BJ (cell line): ENCODE results near the gene NABP2. TPM values are rescaled to one million over a fixed set of nuclear protein-coding genes. Genes with fewer than 3 reads are reported as not detected.
"Not testable (repeated sequence)": the region's sequence is repeated elsewhere in the genome, so short reads cannot be mapped to it uniquely, and the experiment has no call there.

Experiments used
- CTCF ChIA-PET: fragments of 350-600 bp; formaldehyde crosslinking; extraction: SDS; loops from one replicate; lab custom pipeline; 2021; ENCODE audit warnings: antibody characterized with exemption, inconsistent platforms; lab: Yijun Ruan, JAX
- POLR2A ChIA-PET: fragments of 300-600 bp; sonication (Branson Sonifier 250); formaldehyde crosslinking; extraction: SDS; loops from one replicate; lab custom pipeline; 2021; ENCODE audit warnings: antibody characterized with exemption; lab: Charles Lee
- DNase-seq: peaks from one replicate; pipeline ENCODE4 v3.0.0-alpha.2; 2011; ENCODE audit warnings: low read depth
- H3K27me3 ChIP-seq: 2 replicates; pipeline ENCODE4 v1.6.0; 2011; ENCODE audit warnings: low read length; ENCODE audit not compliant: control insufficient read depth, insufficient read depth
- H3K36me3 ChIP-seq: 2 replicates; pipeline ENCODE4 v1.5.1; 2011; ENCODE audit warnings: low read length; ENCODE audit not compliant: control insufficient read depth, insufficient read depth
- H3K4me3 ChIP-seq: 2 replicates; pipeline ENCODE4 v1.5.1; 2011; ENCODE audit warnings: low read depth, mild to moderate bottlenecking, control low read depth, low read length
- polyA plus RNA-seq: library from polyadenylated mRNA; depleted of rRNA; stranded (reverse); fragments of >200 nt; gene quantifications from 2 replicates; pipeline ENCODE4 v1.2.3, GENCODE V29; 2011
- TF ChIP-seq, protein P1 (sequence below): IDR thresholded peaks from 2 replicates; pipeline ENCODE4 v1.5.1; 2011; ENCODE audit warnings: low read depth, mild to moderate bottlenecking, control low read depth, inconsistent platforms, low read length, moderate library complexity; ENCODE audit not compliant: insufficient read depth

The NABP2 gene
- polyA plus RNA-seq, 1 experiment = 52.0 TPM

DNA sequence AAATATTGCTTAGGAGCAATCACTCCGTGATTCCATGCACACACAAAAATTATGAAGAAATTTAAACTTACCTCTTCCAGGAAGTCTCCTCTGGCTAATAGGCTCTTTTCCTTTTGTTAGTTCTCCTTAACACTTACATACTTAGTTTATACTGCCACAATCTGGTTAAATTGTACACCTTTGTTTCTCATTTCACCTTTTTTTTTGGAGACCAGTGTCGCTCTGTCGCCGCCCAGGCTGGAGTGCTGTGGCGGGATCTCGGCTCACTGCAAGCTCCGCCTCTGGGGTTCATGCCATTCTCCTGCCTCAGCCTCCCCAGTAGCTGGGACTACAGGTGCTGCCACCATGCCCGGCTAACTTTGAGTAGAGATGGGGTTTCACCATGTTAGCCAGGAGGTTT is 36.2 kb downstream of the NABP2 start:
- ChIA-PET CTCF (interaction anchor here (1.9 kb wide), 1 partner anchor 204 kb away, joined by 6 read pairs; no protein-coding TSS in a partner anchor), POLR2A (no interaction called here)

DNA sequence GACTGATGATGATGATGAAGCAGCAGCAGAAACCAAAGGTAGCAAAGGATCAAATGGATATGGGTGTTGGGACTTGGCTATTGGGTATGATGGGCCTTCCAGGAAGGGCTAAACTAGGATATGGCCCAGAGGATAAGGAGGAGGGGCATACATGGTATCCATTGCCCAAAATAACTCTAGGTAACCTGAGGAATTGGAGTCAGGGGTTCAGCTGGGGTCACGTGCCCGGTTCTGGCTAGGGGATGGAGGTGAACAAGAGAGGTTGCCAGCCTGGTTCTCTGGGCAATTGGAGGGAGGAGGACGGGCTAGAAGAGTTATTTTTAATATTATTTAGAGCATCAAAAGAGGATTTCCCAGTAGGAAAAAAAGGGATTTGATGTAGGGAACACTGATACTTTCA is 36.8 kb downstream of the NABP2 start:
- ChIA-PET CTCF (interaction anchor here (0.8 to 1.9 kb wide), 2 partner anchors 71 to 203 kb away, joined by 3 to 6 read pairs; partner anchors contain the start of gene SMARCC2), POLR2A (no interaction called here)

More for the DNA sequence above, 36.2 kb downstream of the NABP2 start:
- TF ChIP-seq, protein P1, sequence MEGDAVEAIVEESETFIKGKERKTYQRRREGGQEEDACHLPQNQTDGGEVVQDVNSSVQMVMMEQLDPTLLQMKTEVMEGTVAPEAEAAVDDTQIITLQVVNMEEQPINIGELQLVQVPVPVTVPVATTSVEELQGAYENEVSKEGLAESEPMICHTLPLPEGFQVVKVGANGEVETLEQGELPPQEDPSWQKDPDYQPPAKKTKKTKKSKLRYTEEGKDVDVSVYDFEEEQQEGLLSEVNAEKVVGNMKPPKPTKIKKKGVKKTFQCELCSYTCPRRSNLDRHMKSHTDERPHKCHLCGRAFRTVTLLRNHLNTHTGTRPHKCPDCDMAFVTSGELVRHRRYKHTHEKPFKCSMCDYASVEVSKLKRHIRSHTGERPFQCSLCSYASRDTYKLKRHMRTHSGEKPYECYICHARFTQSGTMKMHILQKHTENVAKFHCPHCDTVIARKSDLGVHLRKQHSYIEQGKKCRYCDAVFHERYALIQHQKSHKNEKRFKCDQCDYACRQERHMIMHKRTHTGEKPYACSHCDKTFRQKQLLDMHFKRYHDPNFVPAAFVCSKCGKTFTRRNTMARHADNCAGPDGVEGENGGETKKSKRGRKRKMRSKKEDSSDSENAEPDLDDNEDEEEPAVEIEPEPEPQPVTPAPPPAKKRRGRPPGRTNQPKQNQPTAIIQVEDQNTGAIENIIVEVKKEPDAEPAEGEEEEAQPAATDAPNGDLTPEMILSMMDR = no peak
- H3K36me3 ChIP-seq = peaks cover 7% of the 10 kb centered on the region
- DNase-seq = no peak
- H3K4me3 ChIP-seq = no peak overlapping the region
- no peaks in the 10 kb centered on the region for H3K27me3 ChIP-seq

DNA sequence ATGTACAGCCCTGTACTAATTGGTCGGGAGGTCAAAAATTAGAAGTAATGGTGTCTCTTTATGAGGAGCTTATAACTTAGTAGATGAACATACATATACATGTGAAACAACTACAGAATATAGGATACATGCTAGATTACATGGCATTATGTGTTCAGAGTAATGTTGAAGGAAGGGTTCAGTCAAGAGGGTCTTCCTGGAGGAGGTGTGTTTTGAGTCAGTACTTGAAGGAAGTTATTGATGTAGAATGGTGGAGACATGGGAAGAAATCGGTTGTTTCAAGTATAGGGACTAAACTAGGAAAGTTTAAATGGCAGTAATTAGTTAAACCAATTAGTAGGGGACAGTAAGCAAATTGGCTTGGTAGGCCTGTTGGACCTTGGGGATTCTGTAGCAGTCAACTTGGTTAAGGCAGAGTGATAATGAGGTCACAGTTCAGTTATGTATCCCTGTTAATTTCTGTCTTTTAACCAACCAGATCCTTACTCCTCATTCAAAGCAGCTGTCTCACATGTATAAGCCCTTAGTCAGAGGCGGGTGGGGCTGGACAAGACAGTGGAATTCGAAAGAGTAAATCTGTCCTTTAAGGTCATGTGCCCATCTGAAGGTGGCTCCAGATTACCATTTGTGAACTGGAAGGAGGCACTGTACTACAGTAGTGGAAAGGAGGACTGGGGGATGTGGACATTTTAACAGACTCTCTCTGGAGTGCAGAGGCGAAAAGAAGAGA is 37.5 kb downstream of the NABP2 start:
- peak; percentile 79 for DNase-seq
- TF ChIP-seq, protein P1 = no peak
- ChIA-PET POLR2A (no interaction called here), CTCF (interaction anchor here (0.5 to 1.9 kb wide), 5 partner anchors 38 to 474 kb away, joined by 3 to 6 read pairs (median 3); partner anchors contain the start of gene SMARCC2)
- H3K27me3 ChIP-seq = no peaks in the 10 kb centered on the region
- H3K4me3 ChIP-seq = no peak overlapping the region
- H3K36me3 ChIP-seq = 0 out of 2 replicates have a peak, but pooled peaks cover 2% of the 10 kb centered on the region

More for the DNA sequence above, 36.8 kb downstream of the NABP2 start:
- no peak for DNase-seq
- peaks cover 2% of the 10 kb centered on the region for H3K36me3 ChIP-seq
- TF ChIP-seq, protein P1 = no peak
- no peaks in the 10 kb centered on the region for H3K27me3 ChIP-seq
- no peak overlapping the region for H3K4me3 ChIP-seq

DNA sequence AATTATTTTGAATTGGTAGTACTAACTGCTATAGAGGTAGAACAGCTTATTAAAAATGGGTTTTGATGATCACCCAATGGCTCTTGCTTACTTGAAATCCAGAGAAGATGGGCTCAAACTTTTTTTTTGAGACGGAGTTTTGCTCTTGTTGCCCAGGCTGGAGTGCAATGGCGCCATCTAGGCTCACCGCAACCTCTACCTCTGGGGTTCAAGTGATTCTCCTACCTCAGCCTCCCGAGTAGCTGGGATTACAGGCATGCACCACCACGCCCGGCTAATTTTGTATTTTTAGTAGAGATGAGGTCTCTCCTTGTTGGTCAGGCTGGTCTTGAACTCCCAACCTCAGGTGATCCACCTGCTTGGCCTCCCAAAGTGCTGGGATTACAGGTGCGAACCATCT is 38.8 kb downstream of the NABP2 start:
- H3K4me3 ChIP-seq, H3K27me3 ChIP-seq, DNase-seq, H3K36me3 ChIP-seq, POLR2A ChIA-PET: not testable (repeated sequence)
- CTCF ChIA-PET = interaction anchor here (0.9 kb wide), 1 partner anchor 41 kb away, joined by 4 read pairs; the partner anchor contains the start of gene RNF41

DNA sequence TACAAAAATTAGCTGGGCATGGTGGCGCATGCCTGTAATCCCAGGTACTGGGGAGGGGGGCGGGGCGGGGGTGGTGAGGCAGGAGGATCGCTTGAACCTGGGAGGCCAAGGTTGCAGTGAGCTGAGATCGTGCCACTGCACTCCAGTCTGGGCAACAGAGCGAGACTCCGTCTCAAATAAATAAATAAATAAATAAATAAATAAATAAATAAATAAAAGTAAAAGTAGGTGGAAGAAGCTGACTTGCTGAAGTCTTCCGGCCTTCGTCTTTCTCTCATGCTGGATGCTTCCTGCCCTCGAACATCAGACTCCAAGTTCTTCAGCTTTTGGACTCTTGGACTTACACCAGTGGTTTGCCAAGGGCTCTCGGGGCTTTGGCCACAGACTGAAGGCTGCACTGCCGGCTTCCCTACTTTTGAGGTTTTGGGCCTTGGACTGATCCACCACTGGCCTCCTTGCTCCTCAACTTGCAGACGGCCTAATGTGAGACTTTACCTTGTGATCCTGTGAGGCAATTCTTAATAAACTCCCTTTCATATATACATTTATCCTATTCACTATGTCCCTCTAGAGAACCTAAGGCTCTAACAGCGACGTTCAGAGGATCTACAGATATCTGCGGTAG is 42.0 kb downstream of the NABP2 start:
- not testable (repeated sequence) for H3K36me3 ChIP-seq, H3K27me3 ChIP-seq, DNase-seq
- CTCF ChIA-PET = interaction anchor here (1.2 to 4.4 kb wide), 9 partner anchors 8 to 148 kb away, joined by 3 to 24 read pairs (median 5); partner anchors contain the start of genes ANKRD52, CNPY2, CS and RNF41
- POLR2A ChIA-PET = interaction anchor here (0.6 to 1.2 kb wide), 2 partner anchors 8 to 148 kb away, joined by 4 to 5 read pairs; partner anchors contain the start of gene ANKRD52
- H3K4me3 ChIP-seq = peak overlapping the region; percentile 78
